ENCODE results near the gene SUGP2. TPM values are rescaled to one million over a fixed set of nuclear protein-coding genes. Genes with fewer than 3 reads are reported as not detected.

SUGP2 gene
- total RNA-seq, 4 donors from 2014 or later = 18.6 to 57.4 (median 35.2) TPM

- Histone ChIP-seq H3K4me1 (peaks cover 0 to 9% (median 0%) of the 10 kb centered on the region in 3 donors), H3K27ac (no peak overlapping the region), H3K36me3 (peaks cover 0 to 54% of the 10 kb centered on the region in 2 donors), H3K9me3 (no peaks in the 10 kb centered on the region), H3K4me3 (no peak overlapping the region), H3K27me3 (no peaks in the 10 kb centered on the region)
- TF ChIP-seq POLR2AphosphoS5 (IDR thresholded peaks at IDR 0.05) (no peak), EP300 (IDR thresholded peaks at IDR 0.05) (no peak), POLR2A (IDR thresholded peaks at IDR 0.05) (no peak)
- TF ChIP-seq, protein P1, sequence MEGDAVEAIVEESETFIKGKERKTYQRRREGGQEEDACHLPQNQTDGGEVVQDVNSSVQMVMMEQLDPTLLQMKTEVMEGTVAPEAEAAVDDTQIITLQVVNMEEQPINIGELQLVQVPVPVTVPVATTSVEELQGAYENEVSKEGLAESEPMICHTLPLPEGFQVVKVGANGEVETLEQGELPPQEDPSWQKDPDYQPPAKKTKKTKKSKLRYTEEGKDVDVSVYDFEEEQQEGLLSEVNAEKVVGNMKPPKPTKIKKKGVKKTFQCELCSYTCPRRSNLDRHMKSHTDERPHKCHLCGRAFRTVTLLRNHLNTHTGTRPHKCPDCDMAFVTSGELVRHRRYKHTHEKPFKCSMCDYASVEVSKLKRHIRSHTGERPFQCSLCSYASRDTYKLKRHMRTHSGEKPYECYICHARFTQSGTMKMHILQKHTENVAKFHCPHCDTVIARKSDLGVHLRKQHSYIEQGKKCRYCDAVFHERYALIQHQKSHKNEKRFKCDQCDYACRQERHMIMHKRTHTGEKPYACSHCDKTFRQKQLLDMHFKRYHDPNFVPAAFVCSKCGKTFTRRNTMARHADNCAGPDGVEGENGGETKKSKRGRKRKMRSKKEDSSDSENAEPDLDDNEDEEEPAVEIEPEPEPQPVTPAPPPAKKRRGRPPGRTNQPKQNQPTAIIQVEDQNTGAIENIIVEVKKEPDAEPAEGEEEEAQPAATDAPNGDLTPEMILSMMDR (IDR thresholded peaks at IDR 0.05) = no peak
- 47 to 74% methylated on average over 3 to 5 of the region's 17 CpGs for WGBS, 2 donors (ENCODE audit: low coverage in 1 of 2)
- no peak for ATAC-seq
Observed at GRCh38 chr19:19059018-19059836, 25.9 kb upstream of the SUGP2 start.

DNA sequence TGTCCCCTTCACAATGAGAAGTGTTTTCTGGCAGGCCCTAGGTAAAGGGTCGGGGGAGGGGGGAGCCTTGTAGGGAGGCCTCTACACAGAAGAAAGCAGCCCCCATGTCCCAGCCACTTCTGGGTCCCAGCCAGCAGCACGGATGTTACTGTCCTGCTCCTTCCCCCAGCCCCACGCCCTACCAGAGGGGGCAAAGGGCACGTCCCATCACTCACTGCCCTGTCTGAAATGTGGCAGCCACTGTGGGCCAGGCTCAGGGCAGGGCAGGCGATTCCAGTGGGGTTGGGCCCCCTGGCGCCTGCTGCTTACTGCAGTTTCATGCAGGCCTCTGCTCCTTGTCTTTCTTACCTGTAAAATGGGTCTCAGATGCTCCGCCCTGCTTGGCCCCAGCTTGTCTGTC is 24.4 kb upstream of the SUGP2 start:
- Histone ChIP-seq H3K27me3 (no peaks in the 10 kb centered on the region), H3K4me1 (peaks cover 0 to 1% (median 0%) of the 10 kb centered on the region in 3 donors), H3K36me3 (peaks cover 0 to 69% of the 10 kb centered on the region in 2 donors), H3K9me3 (no peaks in the 10 kb centered on the region), H3K27ac (no peak overlapping the region), H3K4me3 (no peak overlapping the region)
- ATAC-seq = no peak
- TF ChIP-seq EP300 (IDR thresholded peaks at IDR 0.05) (no peak), POLR2AphosphoS5 (IDR thresholded peaks at IDR 0.05) (no peak), POLR2A (IDR thresholded peaks at IDR 0.05) (no peak)
- TF ChIP-seq, protein P1 (IDR thresholded peaks at IDR 0.05) = no peak
- WGBS, 2 donors (ENCODE audit: low coverage in 1 of 2) = 75% methylated on average over 3 of the region's 7 CpGs; no CpG with 5 or more reads in 1 of the 2 donors

DNA sequence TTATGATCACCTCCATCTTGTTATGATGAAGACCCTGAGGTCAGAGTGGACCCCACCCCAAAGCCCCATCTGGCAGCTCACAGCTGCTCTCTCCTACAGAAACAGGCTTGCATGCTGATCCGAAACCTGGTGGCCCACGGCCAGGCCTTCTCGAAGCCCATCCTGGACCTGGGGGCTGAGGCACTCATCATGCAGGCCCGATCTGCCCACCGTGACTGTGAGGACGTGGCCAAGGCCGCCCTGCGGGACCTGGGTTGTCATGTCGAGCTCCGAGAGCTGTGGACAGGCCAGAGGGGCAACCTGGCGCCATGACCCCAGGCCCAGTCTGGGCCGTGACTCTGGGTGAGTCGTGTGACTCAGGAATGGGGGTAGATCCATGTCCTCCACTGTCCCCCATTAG is 24.0 kb upstream of the SUGP2 start:
- no peaks in the 10 kb centered on the region for H3K27me3 ChIP-seq
- no peak for ATAC-seq
- peaks cover 0 to 73% of the 10 kb centered on the region in 2 donors for H3K36me3 ChIP-seq

GRCh38 chr19:19056636-19057275 is 23.4 kb upstream of the SUGP2 start:
- Histone ChIP-seq H3K4me3 (no peak overlapping the region), H3K27ac (no peak overlapping the region), H3K9me3 (no peaks in the 10 kb centered on the region), H3K4me1 (no peaks in the 10 kb centered on the region), H3K36me3 (peaks cover 0 to 78% of the 10 kb centered on the region in 2 donors), H3K27me3 (no peaks in the 10 kb centered on the region)
- no peak for ATAC-seq
- WGBS, 2 donors (ENCODE audit: low coverage in 1 of 2) = 84 to 100% methylated on average over 1 to 4 of the region's 9 CpGs
- TF ChIP-seq POLR2A (IDR thresholded peaks at IDR 0.05) = no peak
- TF ChIP-seq, protein P1 (IDR thresholded peaks at IDR 0.05) = no peak
- no peak for TF ChIP-seq POLR2AphosphoS5 (IDR thresholded peaks at IDR 0.05)
- no peak for TF ChIP-seq EP300 (IDR thresholded peaks at IDR 0.05)

More for the DNA sequence above, 24.0 kb upstream of the SUGP2 start:
- Histone ChIP-seq H3K4me1 (no peaks in the 10 kb centered on the region), H3K9me3 (no peaks in the 10 kb centered on the region), H3K4me3 (no peak overlapping the region), H3K27ac (no peak overlapping the region)
- TF ChIP-seq, protein P1 (IDR thresholded peaks at IDR 0.05) = no peak
- TF ChIP-seq POLR2A (IDR thresholded peaks at IDR 0.05) (no peak), POLR2AphosphoS5 (IDR thresholded peaks at IDR 0.05) (no peak), EP300 (IDR thresholded peaks at IDR 0.05) (no peak)
- WGBS, 2 donors (ENCODE audit: low coverage in 1 of 2) = 100% methylated on average over 1 of the region's 13 CpGs; no CpG with 5 or more reads in 1 of the 2 donors
